GM12878 (cell line): ENCODE measurements around the gene ATP8B1. TPM values are rescaled to one million over a fixed set of nuclear protein-coding genes. Genes with fewer than 3 reads are reported as not detected.

Experiments used
- ATAC-seq: fragments of 200-7000 bp; cut with Tn5 transposase; 3 replicates; pipeline ENCODE4 v1.9.1; 2020; ENCODE audit warnings: mild to moderate bottlenecking, moderate library complexity
- BruUV-seq: library from RNA; stranded (reverse); fragments of 400-500 nt; replicated peaks from 2 replicates; lab custom pipeline; 2021; lab: Mats Ljungman, UMichigan
- CTCF ChIA-PET: fragments of 300-600 bp; sonication (Branson Sonifier 250); formaldehyde crosslinking; extraction: SDS; loops from one replicate; lab custom pipeline; 2021; ENCODE audit warnings: inconsistent platforms; lab: Yijun Ruan, JAX
- POLR2A ChIA-PET: fragments of 350-600 bp; formaldehyde crosslinking; extraction: SDS; loops from one replicate; lab custom pipeline; 2021; ENCODE audit warnings: inconsistent platforms; lab: Charles Lee
- RAD21 ChIA-PET: fragments of 300-600 bp; sonication (Branson Sonifier 250); formaldehyde crosslinking; loops from one replicate; lab custom pipeline; 2023; ENCODE audit warnings: antibody characterized with exemption; ENCODE audit not compliant: unreplicated experiment; lab: Charles Lee
- SMC1A ChIA-PET: fragments of 300-600 bp; sonication (Branson Sonifier 250); formaldehyde crosslinking; loops from one replicate; lab custom pipeline; 2023; ENCODE audit not compliant: unreplicated experiment, uncharacterized antibody; lab: Charles Lee
- DNase-seq: peaks from one replicate; pipeline ENCODE4 v3.0.0-alpha.2; 2011; ENCODE audit warnings: low read depth, low spot score
- FAIRE-seq: peaks from 3 replicates; lab custom pipeline; 2011; peaks lifted over from hg19 to GRCh38; lab: Jason Lieb, UNC
- H2AFZ ChIP-seq: 2 replicates; pipeline ENCODE4 v1.6.0; 2011; ENCODE audit warnings: low read depth, low read length, control low read depth; ENCODE audit not compliant: control insufficient read depth
- H3K27ac ChIP-seq: 2 replicates; pipeline ENCODE4 v1.5.1; 2011; ENCODE audit warnings: control low read depth; ENCODE audit not compliant: control insufficient read depth, insufficient read depth
- H3K27me3 ChIP-seq, 2 experiments: replicated peaks in 1 of 2; 2 replicates each; pipeline versions ENCODE4 v1.6.0 to v1.6.1; 2011; ENCODE audit warnings: low read length in 1 of 2; ENCODE audit not compliant: control insufficient read depth in 2 of 2, insufficient read depth in 2 of 2
- H3K36me3 ChIP-seq, 2 experiments: 2 replicates each; pipeline ENCODE4 v1.5.1; 2011; ENCODE audit warnings: low read length in 1 of 2; ENCODE audit not compliant: control insufficient read depth in 2 of 2, insufficient read depth in 2 of 2
- H3K4me1 ChIP-seq: 2 replicates; pipeline ENCODE4 v1.6.1; 2011; ENCODE audit warnings: mild to moderate bottlenecking, low read length, moderate library complexity, mixed read lengths; ENCODE audit not compliant: control insufficient read depth, insufficient read depth
- H3K4me2 ChIP-seq: 2 replicates; pipeline ENCODE4 v1.6.0; 2011; ENCODE audit warnings: control low read depth; ENCODE audit not compliant: control insufficient read depth, insufficient read depth
- H3K4me3 ChIP-seq: fragments of 200-600 bp; sonication (generic); 2 replicates; pipeline ENCODE4 v1.5.1; 2016
- H3K79me2 ChIP-seq: 2 replicates; pipeline ENCODE4 v1.6.0; 2011; ENCODE audit warnings: low read length; ENCODE audit not compliant: control insufficient read depth, insufficient read depth
- H3K9ac ChIP-seq: 2 replicates; pipeline ENCODE4 v1.8.0; 2011; ENCODE audit warnings: low read length, control low read depth, mixed read lengths; ENCODE audit not compliant: control insufficient read depth, insufficient read depth
- H3K9me3 ChIP-seq: replicated peaks from 3 replicates; pipeline ENCODE4 v1.5.1; 2011; ENCODE audit warnings: mild to moderate bottlenecking, low read length; ENCODE audit not compliant: control insufficient read depth, insufficient read depth
- H4K20me1 ChIP-seq: 2 replicates; pipeline ENCODE4 v1.6.0; 2011; ENCODE audit not compliant: control insufficient read depth, insufficient read depth
- ATF3 ChIP-seq: IDR thresholded peaks from 2 replicates; pipeline ENCODE4 v1.6.1; 2011; ENCODE audit warnings: low read depth, mild to moderate bottlenecking, low read length, moderate library complexity, borderline replicate concordance; ENCODE audit errors: extremely low read depth
- CHD4 ChIP-seq: fragments of 200-600 bp; sonication (generic); IDR thresholded peaks from 2 replicates; pipeline ENCODE4 v1.6.1; 2016; ENCODE audit warnings: mild to moderate bottlenecking
- EGR1 ChIP-seq, 2 experiments: IDR thresholded peaks; 1 replicate in 1 of 2; 2 replicates in 1 of 2; pipeline ENCODE4 v1.6.1; 2011 to 2012; ENCODE audit warnings: low read depth in 2 of 2, low read length in 2 of 2, borderline replicate concordance in 1 of 2, mild to moderate bottlenecking in 1 of 2, moderate library complexity in 1 of 2
- NKRF ChIP-seq: fragments of 450-650 bp; conservative IDR thresholded peaks from 2 replicates; pipeline ENCODE4 v1.6.1; 2017; ENCODE audit warnings: mild to moderate bottlenecking, moderate library complexity
- RAD51 ChIP-seq: fragments of 450-650 bp; IDR thresholded peaks from 2 replicates; pipeline ENCODE4 v1.6.1; 2016; ENCODE audit warnings: moderate library complexity, mild to moderate bottlenecking, inconsistent platforms
- RB1 ChIP-seq: fragments of 450-650 bp; formaldehyde crosslinking; IDR thresholded peaks from 2 replicates; pipeline ENCODE4 v1.6.1; 2017; ENCODE audit warnings: mild to moderate bottlenecking, borderline replicate concordance
- SPI1 ChIP-seq: IDR thresholded peaks from 2 replicates; pipeline ENCODE4 v1.6.1; 2011; ENCODE audit warnings: low read depth, mild to moderate bottlenecking, low read length, moderate library complexity, borderline replicate concordance; ENCODE audit not compliant: insufficient read depth
- SUPT20H ChIP-seq: IDR thresholded peaks from 2 replicates; pipeline ENCODE4 v1.6.1; 2011; ENCODE audit warnings: low read depth, mild to moderate bottlenecking, low read length, moderate library complexity, borderline replicate concordance; ENCODE audit not compliant: control insufficient read depth
- TCF3 ChIP-seq: IDR thresholded peaks from 2 replicates; pipeline ENCODE4 v1.6.1; 2012; ENCODE audit warnings: low read depth, mild to moderate bottlenecking, low read length, borderline replicate concordance; ENCODE audit not compliant: insufficient read depth
- WGBS: methylation state at CpG from one replicate; pipeline ENCODE4 v1.1.6; 2016; ENCODE audit warnings: low lambda C conversion rate; ENCODE audit not compliant: insufficient replicate concordance, insufficient coverage; ENCODE audit errors: missing lambda C conversion rate; 5-methylcytosine and 5-hydroxymethylcytosine counted together
- in situ Hi-C: fragments of 300-500 bp; cut with MboI; formaldehyde crosslinking; loops from 9 replicates; pipeline ENCODE4 v1.14.3; 2018; ENCODE audit warnings: mixed read lengths
- intact Hi-C: fragments of 100-400 bp; cut with micrococcal nuclease; formaldehyde crosslinking; loops from one replicate; pipeline ENCODE4 v1.14.2; 2022; ENCODE audit not compliant: unreplicated experiment
- polyA plus RNA-seq, 11 experiments: library from polyadenylated mRNA; depleted of rRNA in 4 of 11; unstranded in 6 of 11; stranded (reverse) in 5 of 11; fragments of >200 nt; fragmentation: Nextera tagmentation in 4 of 11; fragmentation: Illumina TruSeq in 1 of 11; extraction: Ambion mirVana in 4 of 11; extraction: Trizol in 1 of 11; gene quantifications; 1 replicate in 1 of 11; 2 replicates in 10 of 11; pipeline versions ENCODE4 v1.2.1 to v1.2.3, GENCODE V29; 2011 to 2016; ENCODE audit warnings: inconsistent platforms in 2 of 11, missing spikeins in 2 of 11, low read depth in 1 of 11
- total RNA-seq, 4 experiments: library from RNA; depleted of rRNA in 3 of 4; stranded (reverse); fragments of >200 nt in 3 of 4; fragmentation: Illumina TruSeq in 1 of 4; extraction: Trizol in 1 of 4; gene quantifications; 2 replicates each; pipeline versions ENCODE4 v1.2.1 to v1.2.3, GENCODE V29; 2013 to 2021

ATP8B1 gene
- total and polyA plus RNA-seq, 10 of the 15 experiments (the other 5 are each of a cell fraction or from before 2014, with no cell fraction given) = 0.03 to 0.37 (median 0.11) TPM

GRCh38 chr18:57792631-57793301, 10.3 kb downstream of the ATP8B1 start (continued):
- TF ChIP-seq RB1 = no peak

GRCh38 chr18:57791911-57792310, 11.2 kb downstream of the ATP8B1 start:
- ATAC-seq (no peak), FAIRE-seq (no peak), DNase-seq (no peak)
- Histone ChIP-seq H3K4me1 (no peaks in the 10 kb centered on the region), H3K4me3 (no peak overlapping the region), H3K36me3 (no peaks in the 10 kb centered on the region), H3K9ac (no peak overlapping the region), H4K20me1 (no peaks in the 10 kb centered on the region), H2AFZ (no peak overlapping the region), H3K79me2 (no peaks in the 10 kb centered on the region), H3K27me3 (no peaks in the 10 kb centered on the region), H3K9me3 (no peaks in the 10 kb centered on the region; the same call in 2 of the 3 replicates), H3K4me2 (no peak overlapping the region), H3K27ac (no peak overlapping the region)
- SMC1A ChIA-PET = no interaction called here
- in situ Hi-C loops (no loop called here), intact Hi-C loops (no loop called here)
- WGBS = 18% methylated on average over 2 of the region's 2 CpGs
- CTCF ChIA-PET = no interaction called here
- RAD21 ChIA-PET = no interaction called here
- POLR2A ChIA-PET = interaction anchor here (0.8 kb wide), 1 partner anchor 10 kb away, joined by 3 read pairs; no protein-coding TSS in a partner anchor
- no TSS peak for BruUV-seq
- TF ChIP-seq NKRF (no peak), SPI1 (no peak), CHD4 (no peak), RAD51 (no peak), EGR1 (IDR thresholded peaks at IDR 0.05; ENCODE audit: borderline replicate concordance in 1 of 2, low read depth in 2 of 2, low read length in 2 of 2) (no peak), ATF3 (no peak), SUPT20H (no peak), TCF3 (no peak)
